Measurements from ENCODE around the gene ATN1.

DNA sequence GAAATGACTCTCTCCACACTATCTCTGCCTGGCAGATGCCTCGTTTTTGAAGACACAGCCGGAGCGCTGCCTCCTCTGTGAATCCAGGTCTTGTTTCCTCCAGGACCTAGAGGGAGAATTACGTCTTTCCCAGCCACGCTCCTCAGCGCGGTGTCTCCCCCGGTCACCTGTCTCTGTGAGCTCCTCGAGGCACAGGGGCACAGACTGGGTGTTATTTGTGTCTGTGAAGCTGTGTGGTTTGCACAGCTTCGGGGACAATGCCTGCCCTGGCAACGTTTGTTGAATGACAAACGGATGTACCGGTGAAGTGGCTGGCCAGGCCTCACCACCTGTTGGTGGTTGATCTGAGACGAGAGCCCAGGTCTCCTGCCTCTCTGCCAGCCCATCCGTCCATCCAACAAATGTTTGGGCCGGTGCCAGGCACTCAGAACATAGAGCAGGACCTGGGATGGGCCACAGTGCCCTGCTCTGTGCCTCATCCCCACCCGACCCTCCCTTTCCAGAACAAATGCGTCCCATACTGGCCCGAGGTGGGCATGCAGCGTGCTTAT, 29.5 kb downstream of the ATN1 start:
- TF ChIP-seq, protein P1, sequence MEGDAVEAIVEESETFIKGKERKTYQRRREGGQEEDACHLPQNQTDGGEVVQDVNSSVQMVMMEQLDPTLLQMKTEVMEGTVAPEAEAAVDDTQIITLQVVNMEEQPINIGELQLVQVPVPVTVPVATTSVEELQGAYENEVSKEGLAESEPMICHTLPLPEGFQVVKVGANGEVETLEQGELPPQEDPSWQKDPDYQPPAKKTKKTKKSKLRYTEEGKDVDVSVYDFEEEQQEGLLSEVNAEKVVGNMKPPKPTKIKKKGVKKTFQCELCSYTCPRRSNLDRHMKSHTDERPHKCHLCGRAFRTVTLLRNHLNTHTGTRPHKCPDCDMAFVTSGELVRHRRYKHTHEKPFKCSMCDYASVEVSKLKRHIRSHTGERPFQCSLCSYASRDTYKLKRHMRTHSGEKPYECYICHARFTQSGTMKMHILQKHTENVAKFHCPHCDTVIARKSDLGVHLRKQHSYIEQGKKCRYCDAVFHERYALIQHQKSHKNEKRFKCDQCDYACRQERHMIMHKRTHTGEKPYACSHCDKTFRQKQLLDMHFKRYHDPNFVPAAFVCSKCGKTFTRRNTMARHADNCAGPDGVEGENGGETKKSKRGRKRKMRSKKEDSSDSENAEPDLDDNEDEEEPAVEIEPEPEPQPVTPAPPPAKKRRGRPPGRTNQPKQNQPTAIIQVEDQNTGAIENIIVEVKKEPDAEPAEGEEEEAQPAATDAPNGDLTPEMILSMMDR (conservative IDR thresholded peaks at IDR 0.05; ENCODE audit: low read depth, low read length) = no peak
- TF ChIP-seq EZH2 (IDR thresholded peaks at IDR 0.05; ENCODE audit: borderline replicate concordance, low read depth, low read length, poor library complexity, severe bottlenecking) = no peak

Measured in A673 (cell line).